Cardiac fibroblast (primary cell): ENCODE measurements around the gene JAG1.

Experiments used
- DNase-seq, 2 donors: peaks; one replicate each; pipeline versions ENCODE4 v3.0.0 to v3.0.0-alpha.2; 2010; ENCODE audit warnings: low read depth in 2 of 2
- H3K4me3 ChIP-seq, 2 donors: replicated peaks in 1 of 2; 1 replicate in 1 of 2; 2 replicates in 1 of 2; pipeline ENCODE4 v1.5.1; 2011; ENCODE audit warnings: low read depth in 2 of 2, low read length in 2 of 2, mild to moderate bottlenecking in 2 of 2, moderate library complexity in 1 of 2
- TF ChIP-seq, protein P1 (sequence below): IDR thresholded peaks from one replicate; pipeline ENCODE4 v1.5.1; 2011; ENCODE audit warnings: low read depth, mild to moderate bottlenecking, low read length, inconsistent platforms

The JAG1 gene

DNA sequence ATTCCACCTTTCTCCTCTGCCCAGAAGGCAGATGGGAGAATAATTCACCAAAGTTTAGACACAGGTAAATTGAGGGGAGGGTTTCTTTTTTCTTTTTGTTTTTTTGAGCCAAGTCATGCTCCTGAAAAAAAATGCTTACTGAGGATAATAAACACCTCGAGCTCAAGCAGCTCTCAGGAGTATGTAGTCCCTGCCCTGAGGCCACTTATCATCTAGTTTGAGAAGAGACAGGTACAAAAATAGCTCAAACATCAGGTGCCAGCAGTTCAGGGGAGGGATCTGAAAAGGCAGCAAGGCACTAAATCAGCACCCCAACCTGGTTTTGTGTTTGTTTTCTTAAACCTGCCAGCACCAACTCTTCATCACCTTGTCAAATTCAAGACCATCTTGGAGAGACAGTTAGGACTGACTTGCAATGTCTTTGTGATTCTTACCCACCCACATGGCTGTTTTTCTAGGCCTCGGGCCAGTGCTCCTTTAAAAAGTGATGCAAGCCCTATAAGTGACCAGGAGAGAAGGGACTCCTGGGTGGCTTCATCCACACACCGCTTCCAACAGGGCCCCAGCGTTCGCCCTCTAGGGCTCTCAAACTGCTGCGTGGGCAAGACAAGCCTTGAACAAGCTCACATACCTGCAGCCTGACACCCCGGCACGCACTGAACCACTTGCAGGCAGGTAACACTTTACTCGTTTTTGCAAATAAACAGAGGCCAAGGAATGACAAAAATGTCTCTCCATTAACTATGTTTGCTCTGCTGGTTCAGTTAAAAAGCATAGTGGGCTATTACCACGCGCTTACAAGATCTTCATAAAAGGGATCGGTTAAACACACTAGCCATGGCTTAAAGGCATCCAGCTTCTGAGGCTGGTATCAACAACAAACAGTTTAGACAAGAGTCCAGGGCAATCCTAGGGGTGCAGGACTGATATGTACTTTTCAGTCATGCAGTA is 13.9 kb downstream of the JAG1 start:
- H3K4me3 ChIP-seq: no peak overlapping the region
- TF ChIP-seq, protein P1, sequence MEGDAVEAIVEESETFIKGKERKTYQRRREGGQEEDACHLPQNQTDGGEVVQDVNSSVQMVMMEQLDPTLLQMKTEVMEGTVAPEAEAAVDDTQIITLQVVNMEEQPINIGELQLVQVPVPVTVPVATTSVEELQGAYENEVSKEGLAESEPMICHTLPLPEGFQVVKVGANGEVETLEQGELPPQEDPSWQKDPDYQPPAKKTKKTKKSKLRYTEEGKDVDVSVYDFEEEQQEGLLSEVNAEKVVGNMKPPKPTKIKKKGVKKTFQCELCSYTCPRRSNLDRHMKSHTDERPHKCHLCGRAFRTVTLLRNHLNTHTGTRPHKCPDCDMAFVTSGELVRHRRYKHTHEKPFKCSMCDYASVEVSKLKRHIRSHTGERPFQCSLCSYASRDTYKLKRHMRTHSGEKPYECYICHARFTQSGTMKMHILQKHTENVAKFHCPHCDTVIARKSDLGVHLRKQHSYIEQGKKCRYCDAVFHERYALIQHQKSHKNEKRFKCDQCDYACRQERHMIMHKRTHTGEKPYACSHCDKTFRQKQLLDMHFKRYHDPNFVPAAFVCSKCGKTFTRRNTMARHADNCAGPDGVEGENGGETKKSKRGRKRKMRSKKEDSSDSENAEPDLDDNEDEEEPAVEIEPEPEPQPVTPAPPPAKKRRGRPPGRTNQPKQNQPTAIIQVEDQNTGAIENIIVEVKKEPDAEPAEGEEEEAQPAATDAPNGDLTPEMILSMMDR: no peak
- DNase-seq: no peak

DNA sequence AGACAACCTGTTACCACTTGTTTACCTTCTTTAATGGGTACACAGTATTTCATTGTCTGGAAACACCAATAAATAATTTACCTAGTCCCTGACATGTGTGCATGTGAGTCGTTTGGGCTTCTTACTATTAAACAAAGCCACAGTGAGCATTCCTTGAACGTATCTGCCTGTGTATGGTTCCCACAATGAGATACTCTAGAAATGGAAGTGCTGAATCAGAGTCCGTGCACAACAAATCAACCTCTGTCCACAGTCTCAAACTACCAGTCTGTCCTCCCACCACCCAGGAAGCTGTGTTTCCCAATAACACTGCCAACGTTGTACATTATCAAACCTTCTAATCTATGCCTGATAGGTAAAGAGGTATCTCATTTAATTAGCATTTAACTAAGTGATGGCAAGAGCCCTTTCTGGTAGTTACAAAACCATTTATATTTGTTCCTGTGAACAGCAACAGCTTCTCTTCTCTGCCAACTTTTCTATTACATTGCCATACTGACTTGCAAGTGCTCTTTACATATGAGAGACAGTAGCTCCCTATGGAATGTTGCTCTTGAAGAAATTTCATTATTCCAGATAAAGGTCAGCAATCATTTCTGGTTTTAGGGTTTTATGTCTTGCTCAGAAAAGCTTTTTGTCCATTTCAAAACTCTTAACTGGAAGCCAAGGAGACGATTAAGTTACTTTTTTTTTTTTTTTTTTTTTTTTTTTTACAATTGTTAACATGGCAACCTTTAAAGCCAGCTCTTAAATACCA is 14.7 kb downstream of the JAG1 start:
- TF ChIP-seq, protein P1: no peak
- H3K4me3 ChIP-seq: no peak overlapping the region
- DNase-seq: no peak

DNA sequence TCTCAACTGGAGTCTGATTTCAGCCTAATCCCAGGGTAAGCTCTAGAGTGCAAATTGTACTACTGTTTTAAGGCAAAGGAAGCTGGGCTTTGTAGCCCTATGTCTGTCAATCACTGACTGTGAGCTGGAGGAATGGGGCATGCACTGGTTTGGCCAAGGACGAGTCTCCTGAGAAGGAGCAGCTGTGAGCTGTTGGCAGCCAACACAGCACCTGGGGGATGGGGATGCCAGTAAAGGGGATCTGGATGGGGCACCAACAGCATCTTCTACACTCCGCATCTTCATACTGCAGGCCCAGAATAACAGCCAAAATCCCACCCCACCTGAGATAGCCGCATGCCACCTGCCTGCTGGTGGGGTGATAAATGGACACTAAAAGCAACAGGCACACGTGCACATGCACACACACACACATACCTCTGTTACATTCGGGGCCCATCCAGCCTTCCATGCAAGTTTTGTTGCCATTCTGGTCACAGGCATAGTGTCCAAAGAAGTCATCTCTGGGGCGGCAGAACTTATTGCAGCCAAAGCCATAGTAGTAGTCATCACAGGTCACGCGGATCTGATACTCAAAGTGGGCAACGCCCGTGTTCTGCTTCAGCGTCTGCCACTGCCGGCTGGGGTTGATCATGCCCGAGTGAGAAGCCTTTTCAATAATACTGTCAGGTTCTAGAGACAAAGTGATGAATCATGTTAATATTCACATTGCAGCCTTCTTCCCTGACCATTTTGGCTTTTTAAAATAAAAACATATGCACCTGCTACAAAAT is 15.6 kb downstream of the JAG1 start:
- no peak overlapping the region for H3K4me3 ChIP-seq
- no peak for DNase-seq
- TF ChIP-seq, protein P1: no peak

DNA sequence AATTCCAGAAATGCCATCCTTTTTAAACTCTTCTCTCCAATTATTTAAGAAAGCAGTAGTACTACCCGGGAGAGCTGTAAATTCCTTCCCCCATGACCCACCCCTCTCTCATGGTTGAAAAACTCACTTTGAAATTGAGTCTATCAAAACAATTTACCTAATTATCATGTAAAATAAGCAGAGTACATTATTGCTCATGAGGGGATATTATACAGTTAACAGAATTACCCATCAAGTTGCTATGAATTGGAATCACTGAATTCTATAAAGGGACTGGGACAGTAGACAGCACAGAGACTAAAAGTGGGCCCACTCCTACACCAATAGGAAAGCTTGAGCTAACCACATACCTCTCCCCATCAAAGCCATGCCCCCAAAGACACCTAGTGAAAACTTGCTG is 16.3 kb downstream of the JAG1 start:
- TF ChIP-seq, protein P1: no peak
- H3K4me3 ChIP-seq: no peak overlapping the region
- no peak for DNase-seq

DNA sequence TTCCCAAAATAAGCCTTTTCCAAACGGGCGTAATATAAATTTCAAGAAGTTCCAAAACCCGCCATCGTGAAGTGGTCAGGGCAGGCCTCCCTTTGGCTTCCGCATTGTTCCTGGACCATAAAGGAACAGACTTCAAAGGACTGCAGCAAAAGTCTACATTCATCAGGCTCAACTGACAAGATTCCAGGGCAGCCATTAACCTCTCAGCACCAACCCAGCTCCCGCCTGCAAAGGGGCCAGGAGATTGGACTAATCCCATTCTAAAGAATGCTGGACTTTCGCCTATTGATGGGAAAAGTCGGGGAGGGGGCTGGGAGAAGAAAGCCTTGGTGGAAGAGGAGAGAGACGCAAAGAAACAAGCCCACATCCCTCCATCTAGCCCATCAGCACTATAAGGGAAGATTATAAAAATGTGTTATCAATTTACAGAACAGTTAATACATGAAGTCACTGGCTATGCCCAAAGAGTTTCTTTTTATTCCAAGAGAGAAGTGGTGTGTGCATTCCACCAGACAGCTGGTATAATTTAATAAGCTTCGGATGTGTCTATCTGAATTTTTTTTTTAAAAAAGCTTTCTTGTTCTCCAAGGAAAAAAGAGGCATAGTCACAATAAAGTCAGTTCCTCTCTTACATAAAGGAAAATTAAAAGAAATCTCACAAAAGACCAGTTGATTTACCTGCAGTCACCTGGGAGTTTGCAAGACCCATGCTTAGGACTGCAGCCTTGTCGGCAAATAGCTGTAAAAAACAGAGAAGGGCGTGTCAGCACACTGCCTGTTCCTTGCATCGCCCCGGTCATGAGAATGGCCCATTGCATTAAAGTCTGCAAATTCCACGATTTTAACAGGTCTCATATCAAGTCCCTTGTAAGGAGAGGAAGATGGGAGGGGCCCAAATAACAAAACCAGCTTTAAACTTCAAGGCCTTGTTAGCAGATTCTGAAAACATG is 17.8 kb downstream of the JAG1 start:
- DNase-seq: no peak
- TF ChIP-seq, protein P1: no peak
- no peak overlapping the region for H3K4me3 ChIP-seq
